ENCODE data around the gene NECAB2.
"Not testable (repeated sequence)": the region's sequence is repeated elsewhere in the genome, so short reads cannot be mapped to it uniquely, and the experiment has no call there.

NECAB2 gene

DNA sequence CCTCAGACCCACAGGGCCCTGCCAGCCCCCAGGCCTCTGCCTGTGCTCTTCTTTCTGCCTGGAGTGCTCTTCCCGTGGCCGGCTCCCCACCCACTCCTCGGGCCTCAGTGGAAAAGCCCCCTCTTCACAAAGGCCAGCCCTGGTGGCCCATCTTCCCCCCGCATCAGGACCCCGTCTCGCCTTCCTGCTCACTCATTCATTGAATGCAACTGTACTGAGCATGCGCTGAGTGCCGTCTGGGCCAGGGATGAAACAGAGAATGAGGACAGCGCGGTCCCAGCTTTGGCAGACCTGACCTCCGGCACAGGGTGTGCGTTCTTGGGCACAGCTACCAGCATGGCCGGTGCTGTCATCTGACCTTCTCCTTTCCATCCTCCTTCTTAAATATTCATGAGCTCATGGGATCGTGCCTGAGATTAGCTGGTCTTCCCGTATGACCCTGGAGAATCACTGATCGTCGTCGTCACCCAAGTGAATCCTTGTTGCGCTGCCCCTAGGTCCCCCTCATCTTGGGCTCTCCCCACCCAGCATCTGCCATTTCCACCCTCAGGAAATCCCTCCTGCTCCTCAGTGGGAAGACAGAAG is 31.4 kb upstream of the NECAB2 start:
- no peak for DNase-seq

DNA sequence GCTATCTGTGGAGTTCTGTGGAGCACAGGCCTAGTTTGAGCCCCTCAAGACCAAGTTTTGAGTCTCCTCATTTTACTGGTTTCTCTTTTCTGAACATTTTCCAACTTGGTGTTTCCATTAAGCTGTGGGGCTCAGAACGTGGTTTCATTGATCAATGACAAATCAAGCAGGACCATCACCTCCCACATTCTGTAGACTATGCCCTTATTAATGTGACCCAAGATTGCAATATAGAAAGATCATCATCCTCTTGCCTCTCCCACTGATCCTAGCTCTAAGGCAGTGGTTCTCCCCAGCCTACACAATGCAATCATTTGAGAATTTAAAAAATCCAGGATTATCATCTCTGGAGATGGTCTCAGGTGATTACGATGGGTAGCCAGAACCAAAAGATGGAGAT is 30.8 kb upstream of the NECAB2 start:
- DNase-seq = no peak

DNA sequence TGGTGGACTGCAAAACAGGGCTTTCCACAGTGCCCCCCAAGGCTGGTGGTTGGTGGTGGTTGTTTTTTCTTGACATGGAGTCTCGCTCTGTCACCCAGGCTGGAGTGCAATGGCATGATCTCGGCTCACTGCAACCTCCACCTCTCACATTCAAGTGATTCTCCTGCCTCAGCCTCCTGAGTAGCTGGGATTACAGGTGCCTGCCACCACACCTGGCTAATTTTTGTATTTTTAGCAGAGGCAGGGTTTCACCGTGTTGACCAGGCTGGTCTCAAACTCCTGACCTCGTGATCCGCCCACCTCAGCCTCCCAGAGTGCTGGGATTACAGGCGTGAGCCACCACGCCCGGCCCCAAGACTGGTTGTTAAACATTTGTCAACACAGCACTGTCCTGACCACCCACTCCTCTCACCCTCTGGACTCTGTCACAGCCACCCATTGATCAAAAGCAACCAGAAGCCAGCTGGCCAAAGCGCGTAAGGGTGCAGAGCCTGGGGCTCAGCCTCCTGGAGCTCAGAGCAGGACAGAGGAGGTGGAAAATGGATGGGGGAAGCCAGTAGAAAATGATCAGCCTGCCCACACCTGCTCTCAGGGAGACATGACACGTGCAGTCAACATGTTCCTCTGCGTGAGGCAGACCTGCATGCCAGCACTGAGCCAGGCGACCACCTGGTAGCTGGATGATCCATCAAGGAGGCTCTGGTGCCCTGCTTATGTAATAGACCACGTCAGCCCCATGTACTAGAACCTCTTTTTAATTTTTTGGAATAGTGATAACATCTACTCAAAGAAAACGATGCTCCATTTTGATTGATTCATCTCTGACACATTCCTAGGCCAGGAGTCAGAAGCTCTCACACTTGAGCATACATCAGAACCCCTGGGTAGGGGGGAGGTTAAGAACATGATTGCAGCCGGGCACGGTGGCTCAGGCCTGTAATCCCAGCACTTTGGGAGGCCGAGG is 29.8 kb upstream of the NECAB2 start:
- DNase-seq = no peak

DNA sequence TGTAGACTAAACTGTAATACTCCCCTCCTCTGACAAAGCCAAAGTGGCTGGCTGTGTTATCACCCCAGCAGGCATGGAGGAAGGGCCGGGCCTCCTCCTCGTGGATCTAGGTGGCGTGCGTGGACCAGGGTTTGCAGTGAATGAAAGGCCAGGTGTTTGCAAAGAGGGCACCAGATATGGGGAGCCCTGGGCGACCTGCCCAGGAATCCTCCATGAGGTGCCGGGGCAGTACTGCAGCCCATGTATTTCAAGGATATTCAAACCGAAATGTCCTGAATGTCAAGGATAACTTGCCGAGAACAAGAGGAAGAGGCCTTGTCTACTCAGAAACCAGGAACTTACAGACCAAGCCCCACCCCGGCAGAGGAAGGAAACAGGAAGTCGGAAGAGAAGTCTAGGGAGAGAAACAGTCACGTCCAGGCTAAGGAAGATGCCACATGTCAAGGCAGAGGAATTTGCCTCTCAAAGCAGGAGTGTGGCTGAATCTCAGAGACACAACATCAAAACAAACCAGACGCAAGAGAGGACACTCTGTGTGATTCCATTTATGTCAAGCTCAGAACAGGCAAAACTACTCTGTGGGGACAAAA is 28.7 kb upstream of the NECAB2 start:
- no peak for DNase-seq

DNA sequence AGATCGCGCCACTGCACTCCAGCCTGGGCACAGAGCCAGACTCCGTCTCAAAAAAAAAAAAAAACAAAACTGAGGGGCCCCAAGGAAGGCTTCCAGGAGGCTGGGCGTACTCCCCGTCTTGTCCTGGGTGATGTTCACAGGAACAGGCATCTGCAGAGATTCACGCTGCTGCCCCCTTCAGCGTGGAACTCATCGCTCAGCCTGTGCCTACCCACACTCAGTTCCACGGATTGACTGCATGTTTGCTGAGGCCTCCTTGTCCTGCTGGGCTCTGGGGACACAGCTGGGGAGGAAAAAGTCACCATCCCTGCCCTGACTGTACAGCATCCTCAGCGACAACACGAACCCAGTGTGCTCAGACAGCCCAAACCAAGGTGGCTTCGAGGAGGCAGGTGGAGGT is 27.9 kb upstream of the NECAB2 start:
- DNase-seq = no peak

DNA sequence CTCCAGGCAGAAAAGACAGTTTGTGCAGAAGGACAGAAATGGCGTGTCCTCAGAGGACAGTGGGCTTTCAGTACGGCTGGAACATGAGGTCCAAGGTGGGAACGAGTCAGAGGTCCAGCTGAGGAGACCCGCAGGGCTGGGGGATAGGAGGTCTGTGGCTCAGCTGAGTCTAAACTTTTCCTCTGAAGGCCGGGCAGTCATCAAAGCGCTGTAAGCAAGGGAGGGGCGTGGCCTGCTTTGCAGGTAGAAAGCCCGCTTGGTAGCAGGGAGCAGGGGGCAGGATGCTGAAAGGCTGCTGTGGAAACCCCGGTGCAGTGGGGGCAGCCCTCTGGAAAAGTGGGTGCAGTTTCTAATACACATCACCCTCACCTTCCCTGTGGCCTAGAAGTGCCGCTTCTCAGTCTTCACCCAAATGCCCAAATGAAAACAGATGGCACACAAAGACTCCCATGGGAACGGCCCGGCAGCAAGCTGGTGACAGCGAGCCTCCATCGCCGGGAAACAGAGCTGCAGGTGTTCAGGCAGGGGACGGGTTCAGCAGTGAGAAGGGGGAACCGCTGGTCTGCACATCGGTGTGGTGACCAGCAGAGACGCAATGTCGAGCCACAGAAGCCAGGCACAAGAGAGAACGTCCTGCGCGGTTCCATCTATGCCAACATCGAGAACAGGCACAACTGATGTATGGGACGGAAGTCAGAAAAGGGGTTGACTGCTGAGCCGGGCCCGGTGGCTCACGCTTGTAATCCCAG is 27.2 kb upstream of the NECAB2 start:
- DNase-seq = no peak

DNA sequence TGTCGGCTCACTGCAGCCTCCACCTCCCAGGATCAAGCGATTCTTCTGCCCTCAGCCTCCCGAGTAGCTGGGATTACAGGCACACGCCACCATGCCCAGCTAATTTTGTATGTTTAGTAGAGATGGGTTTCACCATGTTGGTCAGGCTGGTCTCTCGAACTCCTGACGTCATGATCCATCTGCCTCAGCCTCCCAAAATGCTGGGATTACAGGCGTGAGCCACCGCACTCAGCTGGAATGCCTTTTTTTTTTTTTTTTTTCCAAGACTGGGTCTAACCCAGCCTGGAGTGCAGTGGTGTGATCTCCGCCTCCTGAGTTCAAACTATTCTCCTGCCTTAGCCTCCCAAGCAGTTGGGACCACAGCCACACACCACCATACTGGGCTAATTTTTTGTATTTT is 26.5 kb upstream of the NECAB2 start:
- DNase-seq = not testable (repeated sequence)

DNA sequence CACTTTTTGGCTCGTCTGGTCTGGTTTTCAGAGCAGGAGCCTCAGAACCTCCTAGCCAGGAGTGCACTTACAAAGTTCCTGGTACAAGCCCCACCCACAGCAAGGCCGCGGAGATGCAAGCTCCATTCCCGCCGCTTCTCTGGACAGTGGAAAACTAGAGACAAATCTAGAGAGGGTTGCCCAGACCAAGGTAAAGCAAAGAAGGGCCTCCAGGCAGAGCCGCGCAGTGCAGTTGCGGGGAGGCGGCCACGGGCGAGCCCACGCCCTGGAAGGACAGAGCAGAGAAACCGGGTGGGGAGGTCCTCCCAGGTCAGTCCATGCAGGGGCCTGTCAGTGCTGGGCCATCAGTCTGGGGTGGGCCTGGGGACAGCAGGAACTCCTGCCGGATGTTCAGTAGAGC is 26.0 kb upstream of the NECAB2 start:
- DNase-seq = no peak

DNA sequence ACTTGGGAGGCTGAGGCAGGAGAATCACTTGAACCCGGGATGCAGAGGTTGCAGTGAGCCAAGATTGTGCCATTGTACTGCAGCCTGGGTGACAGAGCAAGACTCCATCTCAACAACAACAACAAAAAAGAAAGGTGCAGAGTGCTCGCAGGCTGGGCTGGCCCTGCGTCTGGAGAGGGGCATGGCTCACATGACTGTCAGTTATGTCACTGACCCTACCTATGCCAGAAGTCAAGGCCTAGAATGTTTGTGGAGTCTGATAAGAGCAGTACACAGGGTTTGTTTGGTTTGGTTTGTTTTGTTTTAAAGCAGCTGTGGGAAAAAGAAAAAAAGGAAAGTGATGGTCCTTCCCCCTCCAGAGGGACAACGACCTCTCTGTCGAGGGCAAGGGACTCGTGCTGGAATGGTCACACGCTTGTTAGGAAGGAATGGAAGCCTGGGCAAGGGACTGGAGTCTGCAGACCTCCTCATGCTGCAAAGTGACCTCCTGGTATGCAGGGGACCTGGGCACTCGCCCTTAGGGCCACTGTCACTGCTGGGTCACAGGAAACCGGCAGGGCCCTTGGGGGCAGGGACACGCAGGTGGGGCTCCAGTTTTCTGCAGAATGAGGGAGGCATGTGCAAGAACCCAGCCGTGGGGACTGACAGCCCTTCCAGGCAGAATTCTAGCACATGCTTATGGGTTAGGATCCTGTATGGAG is 25.1 kb upstream of the NECAB2 start:
- no peak for DNase-seq

DNA sequence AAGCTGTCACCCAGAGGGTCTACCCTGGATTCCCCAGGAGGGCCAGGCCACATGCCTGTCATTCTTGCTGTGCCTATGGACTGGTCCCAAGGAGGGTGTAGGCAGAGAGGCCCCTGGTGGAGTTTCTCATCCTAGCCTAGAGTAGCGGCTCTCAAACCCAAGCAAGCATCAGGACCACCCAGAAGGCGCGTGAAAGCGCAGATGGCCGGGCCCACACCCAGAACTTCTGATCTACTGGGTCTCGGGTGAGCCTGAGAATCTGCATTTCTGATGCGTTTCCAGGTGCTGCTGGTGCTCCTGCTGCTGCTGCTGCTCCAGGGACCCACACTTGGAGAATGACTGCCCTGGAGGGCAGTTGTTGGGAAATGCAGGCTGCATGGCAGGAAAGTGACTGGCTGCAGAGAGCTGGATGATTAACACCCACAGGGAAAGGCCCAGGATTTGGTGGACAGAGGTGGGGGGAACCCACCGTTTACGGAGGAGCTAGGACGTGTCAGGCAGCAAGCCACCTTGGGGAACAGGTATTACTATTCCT is 24.5 kb upstream of the NECAB2 start:
- DNase-seq = no peak

DNA sequence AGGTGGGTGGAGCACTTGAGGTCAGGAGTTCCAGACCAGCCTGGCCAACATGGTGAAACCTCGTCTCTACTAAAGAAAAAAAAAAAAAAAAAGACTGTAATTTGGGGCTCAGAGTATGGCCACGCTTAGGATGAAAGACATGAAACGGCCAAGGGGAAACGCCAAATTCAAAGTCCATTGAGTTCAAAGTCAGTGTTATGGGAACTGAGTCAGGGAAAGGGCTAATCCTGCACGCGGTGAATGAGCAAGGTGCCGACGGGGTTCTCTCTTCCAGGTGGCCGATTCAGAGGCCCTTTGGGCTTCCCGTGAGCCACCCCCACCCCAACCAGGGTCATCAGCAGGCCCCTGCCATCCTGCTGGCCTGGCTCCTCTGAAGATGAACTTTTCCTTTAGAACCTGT is 22.5 kb upstream of the NECAB2 start:
- no peak for DNase-seq

DNA sequence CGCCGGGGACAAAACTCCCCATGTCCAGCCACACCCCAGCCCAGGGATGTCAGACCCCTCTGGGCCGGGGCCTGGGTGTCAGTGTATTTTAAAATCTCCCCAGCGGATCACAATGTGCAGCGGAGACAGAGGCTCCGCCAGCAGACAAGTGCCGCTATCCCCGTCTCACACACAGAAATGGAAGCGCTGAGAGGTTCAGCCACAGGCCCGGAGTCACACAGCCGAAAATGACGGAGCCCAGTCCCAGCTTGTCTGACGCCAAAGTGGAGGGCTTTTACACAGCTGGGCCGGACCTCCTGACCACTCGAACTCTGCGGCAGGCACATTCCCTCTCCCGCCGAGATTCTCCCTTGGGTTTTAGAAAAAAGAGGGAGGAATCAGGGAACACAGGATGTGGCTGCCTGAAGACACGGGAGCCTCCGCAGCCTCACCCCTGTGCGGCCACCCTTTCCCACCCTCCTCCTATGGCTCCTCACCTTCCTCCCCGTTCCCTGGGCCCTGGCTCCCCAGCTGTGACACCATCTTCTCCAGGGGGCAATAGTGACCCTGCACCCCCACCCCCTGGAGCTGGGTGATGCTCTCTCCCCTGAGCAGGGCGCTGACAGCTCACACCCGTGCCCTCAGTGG is 21.8 kb upstream of the NECAB2 start:
- DNase-seq = no peak

DNA sequence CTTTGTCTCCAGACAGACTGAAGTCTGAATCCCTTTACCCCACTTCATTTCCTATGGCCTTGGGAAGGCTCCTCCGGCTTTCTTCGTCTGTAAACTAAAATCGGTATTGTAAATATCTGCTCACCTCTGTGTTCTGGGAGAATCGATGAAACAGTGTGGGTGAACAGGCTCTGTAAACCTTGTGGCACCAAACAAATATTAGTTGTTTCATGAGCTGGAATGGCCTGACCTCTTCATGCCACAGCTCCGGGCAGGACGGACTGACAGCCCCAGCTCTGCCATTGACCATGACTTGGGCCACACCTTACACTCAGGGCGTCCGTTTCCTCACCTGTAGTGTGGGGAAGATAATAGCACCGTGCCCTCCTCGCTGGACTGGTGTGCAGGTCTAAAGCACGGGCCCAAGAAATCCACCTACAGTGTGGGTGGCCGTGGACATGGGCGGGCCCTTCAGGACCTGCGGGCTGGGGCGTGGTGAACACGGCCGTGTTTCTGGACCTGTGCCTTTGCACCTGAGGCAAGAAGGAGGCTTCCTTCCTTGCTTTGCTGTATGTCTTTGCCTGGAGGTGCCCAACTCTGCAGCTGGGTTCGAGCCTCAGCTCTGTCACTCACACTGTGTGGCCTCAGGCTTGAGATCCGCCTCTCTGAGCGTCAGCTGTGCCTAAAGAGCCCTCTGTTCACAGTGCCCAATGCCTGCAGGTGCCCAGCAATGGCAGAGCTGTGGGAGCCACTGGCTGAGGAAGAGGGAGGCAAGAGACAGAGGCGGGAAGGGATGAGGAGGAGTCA is 21.1 kb upstream of the NECAB2 start:
- DNase-seq = no peak

DNA sequence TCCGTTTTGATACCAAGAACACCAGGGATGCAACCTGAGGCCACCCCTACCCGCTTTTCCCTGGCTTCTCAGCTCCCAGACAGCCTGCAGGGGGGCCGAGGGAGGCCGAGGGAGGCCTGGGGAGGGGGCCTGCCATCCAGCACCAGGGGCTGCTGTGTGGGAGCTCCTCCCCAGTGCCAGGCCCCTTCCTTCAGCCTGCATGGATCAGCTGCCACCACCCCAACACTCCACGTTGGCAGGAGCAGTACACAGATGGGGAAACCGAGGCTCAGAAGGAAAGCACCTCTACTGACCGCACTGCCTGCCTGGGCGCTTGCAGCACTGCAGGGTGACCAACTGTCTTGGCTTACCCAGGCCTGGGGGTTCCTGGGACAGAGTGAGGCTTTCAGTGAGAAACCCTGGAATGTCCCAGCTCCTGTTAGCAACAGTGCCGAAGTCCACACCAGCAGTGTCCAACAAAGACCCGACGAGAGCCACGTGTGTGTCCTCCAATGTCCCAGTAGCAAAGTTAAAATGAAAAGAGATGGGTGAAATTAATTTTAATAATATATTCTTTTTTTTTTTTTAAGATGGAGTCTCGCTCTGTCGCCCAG is 20.3 kb upstream of the NECAB2 start:
- no peak for DNase-seq

DNA sequence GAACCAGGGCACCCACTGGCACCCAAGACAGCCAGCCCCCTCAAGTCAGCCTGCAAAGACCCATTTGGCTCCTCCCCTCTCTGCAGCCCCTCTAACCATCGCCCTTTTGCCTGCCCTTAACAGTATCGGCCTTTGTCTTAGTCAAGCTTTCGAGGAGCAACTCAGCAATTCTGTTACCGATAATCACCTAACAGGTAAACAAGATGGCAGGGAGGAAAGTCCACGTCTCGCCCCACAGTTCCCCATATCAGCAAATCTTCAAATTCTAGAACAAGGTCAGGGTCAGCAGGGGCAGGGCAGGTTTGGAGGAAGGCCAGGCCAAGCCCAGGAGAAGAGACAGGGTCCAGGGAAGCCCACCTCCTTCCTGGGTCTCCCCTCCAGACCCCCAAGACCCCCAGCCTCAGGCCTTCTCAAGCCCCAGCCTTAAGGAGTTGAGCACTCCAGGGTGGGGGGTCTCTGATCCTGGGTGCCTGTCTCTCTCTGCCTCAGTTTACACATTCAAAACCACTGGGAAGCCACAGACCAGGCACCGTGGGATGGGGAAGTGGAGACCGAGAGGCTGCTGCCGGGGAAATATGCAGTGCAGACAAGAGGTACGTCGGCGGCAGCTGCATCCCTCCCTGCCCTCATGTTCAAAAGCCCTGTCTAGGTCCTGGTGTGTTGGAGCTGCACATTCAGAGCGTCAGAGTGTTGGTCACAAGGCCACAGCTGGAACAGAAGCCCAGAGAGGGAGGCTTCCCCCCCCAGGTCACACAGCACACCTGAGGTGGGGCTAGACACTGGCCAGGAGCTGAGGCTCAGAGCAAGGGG is 18.9 kb upstream of the NECAB2 start:
- no peak for DNase-seq

DNA sequence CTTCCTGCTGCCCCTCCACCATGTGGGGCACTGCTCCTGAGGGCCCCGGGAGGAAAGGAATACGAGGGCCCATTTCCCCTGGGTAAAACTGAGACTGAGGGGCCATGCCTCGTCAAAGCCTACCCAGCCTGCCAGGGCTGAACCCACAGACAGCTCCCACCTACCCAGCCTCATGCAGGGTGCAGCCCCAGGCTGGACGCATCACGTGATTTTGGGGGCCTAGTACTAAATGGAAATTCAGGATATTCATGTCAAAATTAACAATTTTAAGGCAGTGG is 18.4 kb upstream of the NECAB2 start:
- DNase-seq = no peak

DNA sequence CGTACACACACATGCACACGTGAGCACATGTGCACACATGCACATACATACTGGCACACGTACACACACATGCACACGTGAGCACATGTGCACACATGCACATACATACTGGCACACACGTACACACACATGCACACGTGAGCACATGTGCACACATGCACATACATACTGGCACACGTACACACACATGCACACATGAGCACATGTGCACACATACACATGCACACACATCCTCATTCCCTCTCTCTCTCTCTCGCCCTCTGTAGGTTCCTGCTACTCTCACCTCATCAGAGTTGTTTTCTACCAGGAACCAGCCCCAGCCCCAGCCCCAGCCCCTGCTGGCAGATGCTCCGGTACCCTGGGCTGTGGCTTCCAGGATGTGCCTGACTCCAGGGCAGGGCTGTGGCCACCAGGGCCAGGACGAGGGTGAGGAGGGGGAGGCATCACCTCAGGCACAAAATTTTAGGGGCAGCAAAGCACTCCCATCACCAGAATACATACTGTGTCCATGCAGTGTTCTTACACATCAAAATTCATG is 17.1 kb upstream of the NECAB2 start:
- DNase-seq = not testable (repeated sequence)

DNA sequence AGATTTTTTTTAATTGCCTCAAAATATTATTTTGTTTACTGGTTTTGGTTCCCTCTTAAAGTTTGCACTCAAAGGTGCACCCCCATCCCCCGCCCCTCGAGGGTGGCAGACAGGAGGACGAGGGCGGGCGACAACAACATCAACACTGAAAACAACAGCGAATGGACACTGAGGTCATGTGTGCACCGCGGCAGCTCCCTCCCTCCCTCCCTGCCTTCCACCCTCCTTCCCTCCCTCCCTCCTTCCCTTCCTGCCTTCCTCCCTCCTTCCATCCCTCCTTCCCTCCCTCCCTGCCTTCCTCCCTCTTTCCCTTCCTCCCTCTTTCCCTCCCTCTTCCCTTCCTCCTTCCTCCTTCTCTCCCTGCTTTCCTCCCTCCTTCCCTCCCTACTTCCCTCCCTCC is 16.5 kb upstream of the NECAB2 start:
- DNase-seq = no peak

DNA sequence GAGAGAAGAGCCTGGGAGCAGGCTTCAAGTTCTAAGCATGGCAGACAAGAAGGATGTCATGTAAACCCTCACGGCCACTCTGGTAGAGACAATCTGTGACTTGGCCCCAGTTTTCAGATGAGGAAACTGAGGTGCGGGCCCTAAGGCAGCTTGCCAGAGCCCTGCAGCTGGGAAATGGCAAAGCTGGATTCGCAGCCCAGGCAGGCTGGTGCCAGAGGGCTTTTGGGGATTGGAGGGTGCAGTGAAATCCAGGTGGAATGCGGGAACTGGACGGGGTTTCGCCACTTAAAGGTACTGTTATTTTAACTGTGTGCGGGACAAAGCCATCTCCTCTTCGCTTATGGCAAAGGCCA is 15.5 kb upstream of the NECAB2 start:
- no peak for DNase-seq
